Panc1 (cell line): ENCODE data around the gene MRNIP. TPM values are rescaled to one million over a fixed set of nuclear protein-coding genes. Genes with fewer than 3 reads are reported as not detected.

Experiments
- ATAC-seq: fragments of 200-7000 bp; cut with Tn5 transposase; 2 replicates; pipeline ENCODE4 v1.9.1; 2020; ENCODE audit warnings: mild to moderate bottlenecking, moderate library complexity
- BruUV-seq: library from RNA; stranded (reverse); fragments of 400-500 nt; replicated peaks from 2 replicates; lab custom pipeline; 2021; lab: Mats Ljungman, UMichigan
- CTCF ChIA-PET: fragments of 300-600 bp; sonication (Branson Sonifier 250); formaldehyde crosslinking; loops from one replicate; lab custom pipeline; 2022; ENCODE audit warnings: antibody characterized with exemption; lab: Charles Lee
- POLR2A ChIA-PET: fragments of 300-600 bp; sonication (Branson Sonifier 250); formaldehyde crosslinking; loops from one replicate; lab custom pipeline; 2022; ENCODE audit warnings: antibody characterized with exemption; lab: Charles Lee
- DNase-seq: peaks from one replicate; pipeline ENCODE4 v3.0.0-alpha.2; 2010; ENCODE audit warnings: low read depth, low spot score
- H3K27ac ChIP-seq: 2 replicates; pipeline ENCODE4 v1.5.1; 2011; ENCODE audit warnings: mild to moderate bottlenecking, low read length, inconsistent platforms
- H3K27me3 ChIP-seq: fragments of 200-500 bp; sonication (Bioruptor generic); 2 replicates; pipeline ENCODE4 v1.6.0; 2014; ENCODE audit warnings: low read length, inconsistent platforms; ENCODE audit not compliant: control insufficient read depth, insufficient read depth
- H3K36me3 ChIP-seq: fragments of 200-500 bp; sonication (Bioruptor generic); 2 replicates; pipeline ENCODE4 v1.5.1; 2014; ENCODE audit warnings: inconsistent platforms, mild to moderate bottlenecking, low read length, moderate library complexity; ENCODE audit not compliant: control insufficient read depth, insufficient read depth
- H3K4me1 ChIP-seq: 2 replicates; pipeline ENCODE4 v1.5.1; 2011; ENCODE audit warnings: inconsistent platforms, mild to moderate bottlenecking, low read length, moderate library complexity; ENCODE audit not compliant: control insufficient read depth, insufficient read depth
- H3K4me3 ChIP-seq, 2 experiments: 2 replicates each; pipeline ENCODE4 v1.5.1; 2011 to 2012; ENCODE audit warnings: low read depth in 2 of 2, low read length in 2 of 2, mild to moderate bottlenecking in 2 of 2, inconsistent platforms in 1 of 2, moderate library complexity in 1 of 2
- H3K9me3 ChIP-seq: fragments of 200-500 bp; sonication (Bioruptor generic); 2 replicates; pipeline ENCODE4 v1.5.1; 2014; ENCODE audit warnings: low read depth, mild to moderate bottlenecking, inconsistent platforms, low read length, moderate library complexity; ENCODE audit not compliant: control insufficient read depth, insufficient read depth
- POLR2AphosphoS5 ChIP-seq: IDR thresholded peaks from 2 replicates; pipeline ENCODE4 v1.6.1; 2012; ENCODE audit warnings: mild to moderate bottlenecking, low read depth, low read length, moderate library complexity
- SIN3A ChIP-seq: IDR thresholded peaks from 2 replicates; pipeline ENCODE4 v1.6.1; 2012; ENCODE audit warnings: low read depth, mild to moderate bottlenecking, low read length, moderate library complexity, borderline replicate concordance; ENCODE audit not compliant: insufficient read depth
- TCF7L2 ChIP-seq: IDR thresholded peaks from 2 replicates; pipeline ENCODE4 v1.6.1; 2011; ENCODE audit warnings: mild to moderate bottlenecking, low read depth, low read length, inconsistent platforms
- in situ Hi-C: cut with HindIII; loops from 2 replicates; pipeline ENCODE4 v1.10.0; 2016; ENCODE audit warnings: low sequenced_read_pairs, low pct_unique_long_range_greater_than_20kb
- intact Hi-C: fragments of 100-400 bp; cut with micrococcal nuclease; formaldehyde crosslinking; loops from one replicate; pipeline ENCODE4 v1.10.0; 2022; ENCODE audit not compliant: unreplicated experiment
- total RNA-seq: library from RNA; stranded (reverse); gene quantifications from one replicate; pipeline ENCODE4 v1.2.1, GENCODE V29; 2021; ENCODE audit not compliant: unreplicated experiment
- TF ChIP-seq, protein P1 (sequence below): fragments of 450-650 bp; IDR thresholded peaks from 2 replicates; pipeline ENCODE4 v1.5.1; 2017; ENCODE audit warnings: mild to moderate bottlenecking
- TF ChIP-seq, protein P2 (sequence below), 2 experiments: IDR thresholded peaks; 2 replicates each; pipeline ENCODE4 v1.6.1; 2011 to 2012; ENCODE audit warnings: low read depth in 2 of 2, control low read depth in 1 of 2, low read length in 1 of 2, mild to moderate bottlenecking in 1 of 2, moderate library complexity in 1 of 2; ENCODE audit not compliant: insufficient read depth in 1 of 2

MRNIP gene
- total RNA-seq, 1 experiment from 2014 or later: 33.0 TPM

DNA sequence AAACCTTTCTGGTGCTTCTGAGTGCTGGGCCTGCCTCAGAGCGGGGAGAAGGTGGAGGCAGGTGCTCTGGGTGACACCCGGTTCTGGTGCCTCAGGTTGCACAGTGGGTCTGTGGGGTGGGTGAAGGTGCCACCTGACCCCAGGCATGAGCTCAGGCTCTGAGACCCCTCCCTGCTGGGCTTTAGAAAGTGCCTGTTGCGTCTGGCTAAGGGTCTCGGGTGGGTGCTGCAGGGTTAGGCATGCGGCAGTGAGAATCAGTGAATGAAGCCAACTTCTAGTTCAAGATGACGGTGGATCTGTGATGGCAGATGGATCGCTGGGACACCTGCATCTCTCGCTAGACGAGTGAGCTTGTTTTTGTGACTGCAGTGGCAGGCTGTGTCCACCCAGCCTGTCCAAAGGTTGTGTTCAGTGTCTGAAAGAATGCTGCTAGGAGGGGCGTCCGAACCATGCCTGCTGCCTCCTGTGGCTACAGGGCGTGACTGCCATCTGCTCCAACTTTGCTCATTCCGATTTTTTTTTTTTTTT, 32.9 kb downstream of the MRNIP start:
- H3K4me3 ChIP-seq: peak overlapping the region in 1 of 2 experiments; percentile 73; a peak in 2 of 4 replicates
- intact Hi-C loops: no loop called here
- CTCF ChIA-PET: no interaction called here
- in situ Hi-C loops: no loop called here
- ATAC-seq (no peak), DNase-seq (no peak)
- peaks cover 15% of the 10 kb centered on the region for H3K36me3 ChIP-seq
- no TSS peak for BruUV-seq
- TF ChIP-seq SIN3A: no peak
- 0 out of 2 replicates have a peak, but pooled peaks have one; percentile 2 for TF ChIP-seq POLR2AphosphoS5
- POLR2A ChIA-PET: interaction anchor here (0.7 kb wide), 1 partner anchor 20 kb away, joined by 3 read pairs; the partner anchor contains the start of gene MGAT4B
- no peaks in the 10 kb centered on the region for H3K9me3 ChIP-seq
- peaks cover 72% of the 10 kb centered on the region for H3K4me1 ChIP-seq
- peak overlapping the region; percentile 7; the same call in 1 of the 2 replicates for H3K27ac ChIP-seq
- no peaks in the 10 kb centered on the region for H3K27me3 ChIP-seq

DNA sequence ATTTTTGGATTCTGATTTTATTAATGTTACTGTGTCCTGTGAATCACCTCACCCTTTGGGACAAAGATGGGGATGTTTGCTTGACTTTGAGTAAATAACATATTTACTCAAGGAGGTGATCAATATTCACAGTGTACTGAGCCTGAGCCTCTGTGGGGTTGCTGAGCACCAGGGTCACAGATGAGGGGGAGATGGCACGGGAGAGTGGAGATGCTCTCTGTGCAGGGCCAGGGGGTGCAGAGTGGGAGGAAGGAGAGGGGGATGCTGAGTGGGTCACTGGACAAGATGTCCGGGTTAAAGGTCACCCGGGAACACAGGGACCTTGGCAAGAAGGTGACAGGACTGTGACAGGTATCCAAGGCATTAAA, 33.9 kb downstream of the MRNIP start:
- in situ Hi-C loops: no loop called here
- intact Hi-C loops: no loop called here
- DNase-seq (no peak), ATAC-seq (no peak)
- H3K36me3 ChIP-seq: peaks cover 15% of the 10 kb centered on the region
- peaks cover 73% of the 10 kb centered on the region for H3K4me1 ChIP-seq
- TF ChIP-seq, protein P1, sequence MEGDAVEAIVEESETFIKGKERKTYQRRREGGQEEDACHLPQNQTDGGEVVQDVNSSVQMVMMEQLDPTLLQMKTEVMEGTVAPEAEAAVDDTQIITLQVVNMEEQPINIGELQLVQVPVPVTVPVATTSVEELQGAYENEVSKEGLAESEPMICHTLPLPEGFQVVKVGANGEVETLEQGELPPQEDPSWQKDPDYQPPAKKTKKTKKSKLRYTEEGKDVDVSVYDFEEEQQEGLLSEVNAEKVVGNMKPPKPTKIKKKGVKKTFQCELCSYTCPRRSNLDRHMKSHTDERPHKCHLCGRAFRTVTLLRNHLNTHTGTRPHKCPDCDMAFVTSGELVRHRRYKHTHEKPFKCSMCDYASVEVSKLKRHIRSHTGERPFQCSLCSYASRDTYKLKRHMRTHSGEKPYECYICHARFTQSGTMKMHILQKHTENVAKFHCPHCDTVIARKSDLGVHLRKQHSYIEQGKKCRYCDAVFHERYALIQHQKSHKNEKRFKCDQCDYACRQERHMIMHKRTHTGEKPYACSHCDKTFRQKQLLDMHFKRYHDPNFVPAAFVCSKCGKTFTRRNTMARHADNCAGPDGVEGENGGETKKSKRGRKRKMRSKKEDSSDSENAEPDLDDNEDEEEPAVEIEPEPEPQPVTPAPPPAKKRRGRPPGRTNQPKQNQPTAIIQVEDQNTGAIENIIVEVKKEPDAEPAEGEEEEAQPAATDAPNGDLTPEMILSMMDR: no peak
- TF ChIP-seq POLR2AphosphoS5 (no peak), SIN3A (no peak), TCF7L2 (no peak)
- TF ChIP-seq, protein P2, sequence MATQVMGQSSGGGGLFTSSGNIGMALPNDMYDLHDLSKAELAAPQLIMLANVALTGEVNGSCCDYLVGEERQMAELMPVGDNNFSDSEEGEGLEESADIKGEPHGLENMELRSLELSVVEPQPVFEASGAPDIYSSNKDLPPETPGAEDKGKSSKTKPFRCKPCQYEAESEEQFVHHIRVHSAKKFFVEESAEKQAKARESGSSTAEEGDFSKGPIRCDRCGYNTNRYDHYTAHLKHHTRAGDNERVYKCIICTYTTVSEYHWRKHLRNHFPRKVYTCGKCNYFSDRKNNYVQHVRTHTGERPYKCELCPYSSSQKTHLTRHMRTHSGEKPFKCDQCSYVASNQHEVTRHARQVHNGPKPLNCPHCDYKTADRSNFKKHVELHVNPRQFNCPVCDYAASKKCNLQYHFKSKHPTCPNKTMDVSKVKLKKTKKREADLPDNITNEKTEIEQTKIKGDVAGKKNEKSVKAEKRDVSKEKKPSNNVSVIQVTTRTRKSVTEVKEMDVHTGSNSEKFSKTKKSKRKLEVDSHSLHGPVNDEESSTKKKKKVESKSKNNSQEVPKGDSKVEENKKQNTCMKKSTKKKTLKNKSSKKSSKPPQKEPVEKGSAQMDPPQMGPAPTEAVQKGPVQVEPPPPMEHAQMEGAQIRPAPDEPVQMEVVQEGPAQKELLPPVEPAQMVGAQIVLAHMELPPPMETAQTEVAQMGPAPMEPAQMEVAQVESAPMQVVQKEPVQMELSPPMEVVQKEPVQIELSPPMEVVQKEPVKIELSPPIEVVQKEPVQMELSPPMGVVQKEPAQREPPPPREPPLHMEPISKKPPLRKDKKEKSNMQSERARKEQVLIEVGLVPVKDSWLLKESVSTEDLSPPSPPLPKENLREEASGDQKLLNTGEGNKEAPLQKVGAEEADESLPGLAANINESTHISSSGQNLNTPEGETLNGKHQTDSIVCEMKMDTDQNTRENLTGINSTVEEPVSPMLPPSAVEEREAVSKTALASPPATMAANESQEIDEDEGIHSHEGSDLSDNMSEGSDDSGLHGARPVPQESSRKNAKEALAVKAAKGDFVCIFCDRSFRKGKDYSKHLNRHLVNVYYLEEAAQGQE (IDR thresholded peaks at IDR 0.05; ENCODE audit: insufficient read depth in 1 of 2, low read depth in 2 of 2, low read length in 1 of 2): no peak
- no TSS peak for BruUV-seq
- peak overlapping the region; percentile 62; the same call in 1 of the 2 replicates for H3K27ac ChIP-seq
- H3K4me3 ChIP-seq: peak overlapping the region; percentile 73 to 95
- no peaks in the 10 kb centered on the region for H3K27me3 ChIP-seq
- H3K9me3 ChIP-seq: no peaks in the 10 kb centered on the region
- ChIA-PET CTCF (no interaction called here), POLR2A (no interaction called here)
